ENCODE data around the gene PSAT1.

DNA sequence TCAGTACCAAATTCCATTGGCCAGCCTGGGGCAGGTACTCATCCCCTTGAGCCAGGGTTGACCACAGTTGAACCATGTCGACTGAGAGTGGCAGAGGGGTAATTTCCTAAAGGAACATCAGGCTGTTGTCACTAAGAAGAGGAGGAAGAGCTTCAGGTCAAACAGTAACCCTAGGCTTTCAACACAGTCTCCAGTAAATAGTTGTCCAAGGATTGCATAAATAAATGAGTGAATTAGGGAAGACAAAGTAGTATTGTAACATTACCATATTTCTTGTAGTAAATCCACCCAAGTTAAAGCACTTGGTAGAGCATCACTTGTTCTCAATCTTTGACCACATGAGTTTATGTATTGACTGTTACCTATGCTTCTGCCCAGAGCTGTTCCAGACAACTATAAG, 7.4 kb downstream of the PSAT1 start:
- TF ChIP-seq, protein P1, sequence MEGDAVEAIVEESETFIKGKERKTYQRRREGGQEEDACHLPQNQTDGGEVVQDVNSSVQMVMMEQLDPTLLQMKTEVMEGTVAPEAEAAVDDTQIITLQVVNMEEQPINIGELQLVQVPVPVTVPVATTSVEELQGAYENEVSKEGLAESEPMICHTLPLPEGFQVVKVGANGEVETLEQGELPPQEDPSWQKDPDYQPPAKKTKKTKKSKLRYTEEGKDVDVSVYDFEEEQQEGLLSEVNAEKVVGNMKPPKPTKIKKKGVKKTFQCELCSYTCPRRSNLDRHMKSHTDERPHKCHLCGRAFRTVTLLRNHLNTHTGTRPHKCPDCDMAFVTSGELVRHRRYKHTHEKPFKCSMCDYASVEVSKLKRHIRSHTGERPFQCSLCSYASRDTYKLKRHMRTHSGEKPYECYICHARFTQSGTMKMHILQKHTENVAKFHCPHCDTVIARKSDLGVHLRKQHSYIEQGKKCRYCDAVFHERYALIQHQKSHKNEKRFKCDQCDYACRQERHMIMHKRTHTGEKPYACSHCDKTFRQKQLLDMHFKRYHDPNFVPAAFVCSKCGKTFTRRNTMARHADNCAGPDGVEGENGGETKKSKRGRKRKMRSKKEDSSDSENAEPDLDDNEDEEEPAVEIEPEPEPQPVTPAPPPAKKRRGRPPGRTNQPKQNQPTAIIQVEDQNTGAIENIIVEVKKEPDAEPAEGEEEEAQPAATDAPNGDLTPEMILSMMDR (IDR thresholded peaks at IDR 0.05 in 2 of 3, conservative IDR thresholded peaks at IDR 0.05 in 1 of 3; ENCODE audit: borderline replicate concordance in 1 of 3, insufficient read depth in 1 of 3, low read depth in 2 of 3, low read length in 2 of 3): no peak
- TF ChIP-seq EZH2 (IDR thresholded peaks at IDR 0.05) (no peak), POLR2AphosphoS5 (IDR thresholded peaks at IDR 0.05; ENCODE audit: low read depth, low read length) (no peak), ATF3 (IDR thresholded peaks at IDR 0.05) (no peak), SIN3A (IDR thresholded peaks at IDR 0.05; ENCODE audit: low read depth) (no peak)
- TF ChIP-seq, protein P2, sequence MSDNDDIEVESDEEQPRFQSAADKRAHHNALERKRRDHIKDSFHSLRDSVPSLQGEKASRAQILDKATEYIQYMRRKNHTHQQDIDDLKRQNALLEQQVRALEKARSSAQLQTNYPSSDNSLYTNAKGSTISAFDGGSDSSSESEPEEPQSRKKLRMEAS (IDR thresholded peaks at IDR 0.05): no peak

Measured in HCT116 (cell line).